EH (cell line): ENCODE data around the gene RTN4RL1.

Experiments used
- DNase-seq: peaks from one replicate; pipeline ENCODE4 v3.0.0-alpha.2; 2015; ENCODE audit warnings: low read depth

The RTN4RL1 gene

DNA sequence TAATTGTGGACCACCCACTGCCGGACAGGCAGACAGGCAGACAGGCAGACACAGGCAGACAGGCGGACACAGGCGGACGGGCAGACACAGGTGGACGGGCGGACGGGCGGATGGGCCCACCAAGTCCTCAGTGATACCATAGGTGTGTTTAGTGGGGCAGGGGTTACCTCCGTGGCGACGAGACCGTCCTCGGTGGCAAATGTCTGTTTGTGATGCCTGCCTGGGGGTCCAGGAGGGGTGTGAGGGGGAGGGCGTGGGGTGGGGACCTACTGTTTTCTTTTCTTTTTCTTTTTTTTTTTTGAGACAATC lies 76.7 kb downstream of the RTN4RL1 start:
- no peak for DNase-seq

DNA sequence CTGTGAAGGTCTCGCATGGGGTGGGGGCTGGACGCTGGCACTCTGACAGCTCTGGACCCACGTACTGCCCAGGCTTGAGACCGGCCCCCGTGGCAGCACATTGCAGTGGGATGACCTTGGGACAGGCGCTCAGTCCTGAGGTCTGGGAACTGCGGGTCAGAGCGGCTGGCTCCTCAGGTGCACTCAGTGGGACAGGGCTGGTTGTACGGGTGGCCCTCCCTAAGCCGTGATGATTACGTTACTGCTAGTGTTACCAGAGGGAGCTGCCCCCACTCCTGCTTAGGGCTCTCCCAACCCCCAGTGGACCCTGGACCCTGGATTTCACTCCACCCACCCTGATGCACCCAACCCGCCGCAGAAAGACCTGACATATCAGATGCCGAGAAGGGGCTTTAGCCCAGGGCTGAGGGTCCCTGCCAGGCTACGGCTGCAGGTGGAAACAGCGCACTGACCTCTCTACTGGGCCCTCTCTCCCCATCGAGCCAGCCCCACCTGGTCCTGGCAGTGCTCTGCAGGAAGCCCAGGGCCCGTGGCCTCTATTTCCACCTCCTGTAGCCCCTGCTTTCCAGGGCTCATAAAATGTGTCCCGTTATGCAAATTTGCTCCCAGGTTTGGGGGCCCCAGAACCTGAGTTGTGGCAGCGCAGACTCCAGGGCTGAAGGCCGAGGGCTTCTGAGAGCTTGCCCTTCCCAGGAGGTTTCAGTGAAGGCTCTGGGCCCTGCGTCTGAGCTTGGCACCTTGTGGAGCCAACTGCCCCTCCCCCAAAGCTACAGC lies 77.2 kb downstream of the RTN4RL1 start:
- DNase-seq: no peak

GRCh38 chr17:1947229-1947742 lies 77.8 kb downstream of the RTN4RL1 start:
- DNase-seq: no peak

DNA sequence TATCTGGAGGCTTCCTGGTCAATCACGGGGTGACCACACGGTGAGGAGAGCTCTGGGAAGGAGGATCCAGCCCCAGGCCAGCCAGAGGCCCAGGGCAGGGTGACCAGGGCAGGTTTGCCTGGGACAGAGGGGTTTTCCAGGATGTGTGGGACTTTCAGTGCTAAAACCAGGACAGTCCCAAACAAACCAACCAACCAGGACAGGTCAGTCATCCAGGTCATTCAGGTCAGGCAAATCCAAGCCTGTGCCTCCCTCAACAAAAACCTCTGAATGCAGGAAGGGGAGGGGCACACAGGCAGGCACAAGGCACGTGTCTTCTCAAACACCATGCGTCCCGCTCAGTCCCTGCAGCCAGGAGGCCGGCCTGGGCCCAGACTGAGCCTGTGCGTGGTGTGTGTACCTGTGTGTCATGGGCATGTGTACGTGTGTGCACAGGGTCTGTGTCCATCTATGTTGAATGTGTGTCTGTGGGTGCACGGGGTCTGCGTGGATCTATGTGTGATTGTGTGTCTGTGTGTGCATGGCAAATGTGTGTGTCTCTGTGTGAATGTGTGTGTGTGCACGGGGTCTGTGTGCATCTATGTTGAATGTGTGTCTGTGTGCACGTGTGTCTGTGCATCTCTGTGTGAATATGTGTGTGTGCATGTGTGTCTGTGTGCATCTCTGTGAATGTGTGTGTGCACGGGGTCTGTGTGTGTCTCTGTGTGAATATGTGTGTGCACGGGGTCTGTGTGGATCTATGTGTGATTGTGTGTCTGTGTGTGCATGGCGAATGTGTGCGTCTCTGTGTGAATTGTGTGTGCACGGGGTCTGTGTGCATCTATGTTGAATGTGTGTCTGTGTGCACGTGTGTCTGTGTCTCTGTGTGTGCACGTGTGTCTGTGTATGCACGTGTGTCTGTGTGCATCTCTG lies 78.9 kb downstream of the RTN4RL1 start:
- DNase-seq: no peak

DNA sequence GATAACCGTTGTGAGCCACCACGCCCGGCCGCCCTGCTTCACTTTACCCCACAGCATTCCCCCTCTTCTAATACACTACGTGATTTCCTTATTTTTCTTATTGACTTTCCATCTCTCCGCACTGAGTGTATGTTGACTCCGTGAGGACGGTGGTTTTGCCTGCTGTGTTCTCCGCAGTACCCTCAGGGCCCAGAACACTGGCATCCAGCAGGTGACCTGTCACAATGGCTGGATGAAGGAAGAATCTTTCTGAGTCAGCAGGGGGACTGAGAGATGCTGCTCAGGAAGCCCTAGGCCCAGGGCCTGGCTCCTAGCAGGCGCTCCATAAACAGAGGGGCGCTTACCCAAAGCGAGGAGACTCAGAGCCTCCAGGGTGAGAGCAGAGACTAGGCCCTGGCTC lies 79.5 kb downstream of the RTN4RL1 start:
- DNase-seq: no peak

DNA sequence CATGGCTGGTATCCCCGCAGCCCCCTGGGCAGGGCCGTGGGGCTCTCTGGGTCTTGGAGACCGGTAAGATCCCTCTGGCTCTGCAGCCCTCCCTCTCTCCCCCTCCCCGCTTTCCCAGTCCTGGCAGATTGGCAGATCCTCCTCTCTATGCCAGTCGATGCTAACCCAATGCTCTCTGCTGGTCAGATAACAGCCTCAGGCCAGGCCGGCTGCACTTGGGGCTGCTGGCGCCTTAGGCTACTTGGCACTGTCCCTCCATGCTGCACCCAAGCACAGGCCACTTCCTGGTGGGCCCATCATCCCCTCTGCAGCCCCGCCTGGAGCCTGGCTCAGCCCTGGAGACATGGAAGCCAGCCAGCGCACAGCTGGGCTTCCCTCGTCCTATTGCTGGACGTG lies 81.7 kb downstream of the RTN4RL1 start:
- DNase-seq: no peak

- DNase-seq: no peak
Observed at GRCh38 chr17:1942666-1943435, 82.3 kb downstream of the RTN4RL1 start.

GRCh38 chr17:1942066-1942365 lies 83.1 kb downstream of the RTN4RL1 start:
- DNase-seq: no peak

GRCh38 chr17:1941272-1942065 lies 83.7 kb downstream of the RTN4RL1 start:
- no peak for DNase-seq

GRCh38 chr17:1940810-1941185 lies 84.3 kb downstream of the RTN4RL1 start:
- no peak for DNase-seq

DNA sequence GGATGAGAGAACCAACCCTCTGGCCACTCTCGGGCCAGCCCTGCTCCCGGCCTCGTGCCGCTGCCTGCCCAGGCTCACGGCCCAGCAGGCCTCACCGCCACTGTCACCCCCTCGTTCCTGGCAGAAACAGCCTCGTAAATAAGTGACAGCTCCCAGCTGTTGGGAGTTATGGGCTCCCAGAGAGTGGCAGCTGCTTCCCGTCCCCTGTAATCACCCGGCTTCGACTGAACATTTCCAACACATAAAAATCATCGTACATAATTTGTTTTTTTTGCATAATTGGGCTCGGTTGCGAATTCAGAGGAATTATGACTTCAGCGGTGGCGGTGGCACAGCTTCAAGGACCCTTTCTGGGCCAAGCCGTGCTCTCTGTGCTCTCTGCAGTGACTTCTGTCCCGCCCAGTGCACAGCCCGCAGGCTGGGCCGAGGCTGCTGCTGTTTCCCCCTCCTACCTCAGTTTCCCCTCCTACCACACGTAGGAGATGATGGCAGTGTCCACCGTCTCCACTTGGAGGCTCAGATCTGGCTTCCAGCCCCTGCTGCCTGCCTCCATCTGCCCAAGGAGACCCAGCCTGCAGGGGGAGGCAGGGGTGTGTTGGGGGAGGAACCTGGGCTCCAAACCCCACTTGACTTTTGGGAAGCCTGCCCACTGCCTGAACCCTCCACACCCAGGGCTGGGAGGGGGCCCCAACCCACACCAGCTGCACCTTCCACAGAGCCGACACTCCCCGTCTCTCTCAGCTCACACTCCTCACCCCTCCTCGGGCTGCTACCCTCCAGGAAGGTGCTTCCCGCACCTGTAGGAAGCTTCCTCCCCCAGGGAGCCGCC lies 84.9 kb downstream of the RTN4RL1 start:
- no peak for DNase-seq

- DNase-seq: no peak
Observed at GRCh38 chr17:1937461-1937860, 87.7 kb downstream of the RTN4RL1 start.

GRCh38 chr17:1936766-1937165 lies 88.4 kb downstream of the RTN4RL1 start:
- DNase-seq: no peak

DNA sequence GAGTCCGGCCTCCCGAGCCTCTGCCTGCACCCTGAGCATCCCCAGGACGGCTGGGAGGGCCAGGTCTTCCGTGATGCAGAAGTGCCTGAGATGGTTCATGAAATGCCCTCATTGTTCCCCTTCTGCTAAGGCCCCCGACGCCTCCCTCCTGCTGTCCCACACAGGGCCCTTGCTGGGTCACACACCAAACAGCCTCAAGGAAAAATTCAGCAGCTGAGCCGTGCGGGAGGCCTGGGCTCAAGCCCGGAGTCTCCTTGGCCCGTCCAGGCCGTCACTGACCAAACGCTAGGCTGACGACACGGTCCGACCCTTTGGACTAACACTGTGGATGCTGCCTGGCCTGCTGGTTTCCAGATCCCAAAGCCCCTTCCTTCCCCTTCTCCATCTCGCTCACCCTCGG lies 90.2 kb downstream of the RTN4RL1 start:
- DNase-seq: no peak

DNA sequence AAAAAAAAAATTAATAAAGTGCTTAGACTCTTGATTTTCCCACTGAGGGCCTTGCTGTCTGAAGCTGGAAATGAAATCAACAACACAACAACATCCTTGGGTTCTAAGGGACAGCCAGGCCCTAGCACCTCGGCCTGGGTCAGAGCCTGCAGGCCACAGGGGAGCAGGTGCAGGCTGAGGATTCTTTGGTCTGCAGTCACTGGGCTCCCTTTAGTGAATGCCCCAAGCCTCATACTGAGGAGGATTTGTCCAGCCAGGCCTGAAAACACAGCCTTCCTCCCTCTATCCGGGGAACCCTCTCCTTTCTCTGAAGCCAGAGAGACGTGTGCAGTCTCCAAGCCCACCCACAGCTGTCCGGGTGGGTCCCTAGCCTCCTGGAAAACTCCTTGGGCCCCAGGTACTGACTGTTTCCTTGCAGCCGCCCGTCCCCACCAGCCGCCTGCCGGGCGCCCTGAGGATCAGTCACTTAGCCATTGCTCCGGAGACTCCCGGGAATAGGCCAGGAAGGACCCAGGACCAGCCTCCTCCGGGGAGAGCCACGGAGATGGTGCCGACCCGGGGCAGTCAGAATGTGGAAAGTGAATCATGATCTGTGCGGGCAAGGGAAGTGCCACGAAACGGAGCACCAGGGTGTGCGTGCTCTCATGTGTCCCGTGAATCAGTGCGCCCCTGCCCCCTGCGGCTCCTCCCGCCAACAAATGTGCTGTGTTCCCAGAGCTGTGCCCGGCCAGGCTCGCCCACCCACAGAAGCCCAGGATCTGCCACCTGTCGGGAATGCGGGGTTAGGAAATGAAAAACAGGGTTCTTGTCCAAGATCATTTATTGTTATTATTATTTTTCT lies 91.0 kb downstream of the RTN4RL1 start:
- DNase-seq: no peak

DNA sequence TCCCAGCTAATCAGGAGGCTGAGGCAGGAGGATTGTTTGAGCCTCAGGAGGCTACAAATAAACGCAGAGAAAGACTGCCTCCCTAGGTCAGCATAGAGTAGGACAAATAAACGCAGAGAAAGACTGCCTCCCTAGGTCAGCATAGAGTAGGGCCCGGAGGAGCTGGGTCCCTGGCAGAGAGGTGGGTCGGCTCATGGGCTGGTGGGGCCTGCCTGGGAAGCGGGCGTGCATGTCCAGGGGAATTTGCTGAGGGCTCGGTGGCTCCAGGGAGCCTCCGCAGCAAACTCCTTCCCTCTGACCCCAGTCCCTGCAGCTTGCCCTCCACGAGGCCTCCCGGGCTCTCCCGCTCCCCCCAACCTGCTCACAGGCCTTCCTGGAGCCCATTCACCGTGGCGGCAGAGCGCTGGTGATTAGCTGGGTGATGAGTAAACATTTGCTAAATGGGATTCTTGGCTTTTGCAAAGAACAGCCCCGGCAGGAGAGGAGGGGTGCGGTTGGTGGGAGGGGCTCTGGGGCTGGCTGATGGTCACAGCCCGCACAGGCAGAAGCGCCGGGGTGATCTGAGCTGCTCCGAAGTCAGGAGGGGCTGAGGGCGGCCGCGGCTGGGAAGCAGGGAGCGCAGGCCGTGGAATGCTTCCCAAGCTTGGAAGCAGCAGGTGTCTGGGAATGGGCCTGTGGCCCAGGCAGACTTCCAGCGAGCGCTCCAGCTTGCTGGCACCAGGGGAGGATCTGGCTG lies 93.1 kb downstream of the RTN4RL1 start:
- DNase-seq: peak; percentile 29

DNA sequence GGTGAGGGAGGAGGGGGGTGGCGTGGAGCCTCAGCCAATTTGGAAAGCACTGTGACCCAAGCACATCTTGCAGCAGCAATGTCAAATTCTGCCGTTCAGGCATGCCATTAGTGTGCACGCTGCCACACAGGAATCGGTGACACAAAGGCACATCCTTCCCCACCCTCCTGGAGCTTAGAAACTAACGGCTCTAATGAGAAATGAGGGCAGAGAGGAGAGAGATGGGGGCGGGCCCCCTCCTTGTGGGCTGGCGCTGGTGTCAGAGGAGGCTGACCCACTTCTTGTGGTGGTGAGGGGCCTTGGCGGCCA lies 94.8 kb downstream of the RTN4RL1 start:
- DNase-seq: no peak

DNA sequence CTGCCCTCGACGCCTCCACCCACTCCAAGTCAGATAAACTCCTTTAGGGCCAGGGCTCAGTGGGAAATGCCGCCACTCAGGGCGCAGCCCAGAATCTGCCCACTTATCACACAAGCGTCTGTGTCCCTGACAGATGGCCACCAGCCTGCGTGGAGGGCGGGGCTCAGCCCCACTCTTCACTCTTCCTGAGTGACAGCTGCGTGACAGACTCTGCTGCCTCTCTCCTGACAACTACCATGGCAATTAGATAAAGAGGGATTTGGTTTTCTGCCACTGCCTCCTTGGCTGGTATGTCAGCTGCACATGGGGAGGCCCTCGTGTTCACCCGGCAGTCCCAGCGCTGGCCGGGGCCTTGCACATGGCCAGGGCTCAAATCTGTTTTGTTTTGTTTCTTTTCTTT lies 96.2 kb downstream of the RTN4RL1 start:
- DNase-seq: no peak

DNA sequence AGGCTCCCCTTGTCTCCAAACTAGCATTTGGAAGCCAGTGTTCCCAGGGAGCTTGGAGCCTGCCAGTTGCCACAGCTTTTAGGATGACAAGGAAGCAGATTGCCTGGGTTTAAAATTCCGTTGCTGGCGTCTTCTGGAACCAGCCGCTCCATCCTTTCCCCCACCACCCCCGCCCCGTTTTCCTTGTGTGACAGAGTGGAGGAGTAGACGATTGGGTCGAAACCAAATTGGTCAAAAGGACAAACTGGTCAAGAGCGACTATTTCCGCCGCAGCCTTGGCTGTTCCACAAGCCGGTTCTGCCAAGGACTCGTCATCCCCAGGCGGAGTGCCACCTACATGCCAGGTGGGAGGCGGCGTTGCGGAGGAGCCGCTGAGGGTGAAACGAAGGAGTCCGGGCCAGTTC lies 104.2 kb downstream of the RTN4RL1 start:
- DNase-seq: no peak

DNA sequence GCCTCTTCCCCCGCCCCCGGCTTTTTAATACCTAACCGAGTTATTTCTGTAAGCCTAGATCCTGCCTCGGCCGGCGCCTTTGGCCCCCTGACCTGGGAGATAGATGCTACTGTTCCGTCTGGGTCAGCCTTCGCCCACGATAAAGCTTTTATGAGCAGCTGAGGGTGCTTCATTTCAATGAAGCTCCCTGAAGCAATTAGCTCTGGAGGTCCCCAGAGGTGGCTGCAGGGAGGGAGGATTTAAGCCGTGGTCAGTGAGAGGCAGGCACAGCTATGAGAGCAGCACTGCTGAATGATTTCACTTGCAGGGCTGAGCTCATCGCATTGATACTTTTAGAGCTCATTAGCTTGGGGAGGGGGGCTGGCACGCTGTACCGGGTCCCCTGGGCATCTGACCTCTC lies 105.9 kb downstream of the RTN4RL1 start:
- no peak for DNase-seq
